GM21423 (cell line): ENCODE measurements around the gene LAMA4.
"Not testable (repeated sequence)": the region's sequence is repeated elsewhere in the genome, so short reads cannot be mapped to it uniquely, and the experiment has no call there.

Experiments
- ATAC-seq: cut with Tn5 transposase; IDR thresholded peaks from one replicate; pipeline ENCODE4 v1.9.1; 2021; ENCODE audit warnings: mild to moderate bottlenecking, moderate library complexity; ENCODE audit not compliant: unreplicated experiment

The LAMA4 gene

DNA sequence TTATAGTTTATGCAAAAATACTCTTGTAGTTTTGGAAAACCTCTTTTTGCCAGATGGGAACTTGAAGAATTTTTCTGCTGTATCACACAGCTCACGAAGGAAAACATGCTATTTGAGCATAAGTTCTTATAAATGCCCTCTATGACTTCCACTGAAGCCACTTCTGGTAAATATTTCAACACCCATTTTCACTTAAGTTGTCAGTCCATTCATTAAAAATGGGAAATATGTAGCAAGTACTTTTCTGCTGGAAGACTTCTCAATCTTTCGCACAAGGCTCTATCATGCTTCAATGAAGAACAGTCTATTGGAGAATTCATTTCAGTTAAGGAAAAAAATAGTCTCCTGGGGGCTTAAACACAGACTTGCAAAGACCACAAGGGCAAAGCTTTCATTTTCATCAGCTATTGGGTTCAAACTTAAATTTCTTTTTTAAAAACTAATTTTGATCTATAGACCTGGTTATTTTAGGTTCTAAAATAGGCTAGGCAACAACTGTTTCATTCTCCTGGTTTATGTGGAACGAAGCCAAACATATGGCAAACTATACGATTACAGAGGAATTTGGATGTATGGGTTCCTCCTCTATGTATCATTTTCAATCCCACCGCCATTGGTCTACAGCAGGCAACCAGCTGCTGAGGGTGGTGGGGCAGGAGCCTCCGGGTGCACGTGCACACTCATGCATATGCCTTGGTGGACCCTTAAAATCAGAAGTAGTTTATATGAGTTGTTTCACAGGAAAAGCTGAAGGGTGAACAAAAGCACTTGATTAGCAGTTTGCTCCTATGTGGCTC, 38.7 kb downstream of the LAMA4 start:
- ATAC-seq = no peak

DNA sequence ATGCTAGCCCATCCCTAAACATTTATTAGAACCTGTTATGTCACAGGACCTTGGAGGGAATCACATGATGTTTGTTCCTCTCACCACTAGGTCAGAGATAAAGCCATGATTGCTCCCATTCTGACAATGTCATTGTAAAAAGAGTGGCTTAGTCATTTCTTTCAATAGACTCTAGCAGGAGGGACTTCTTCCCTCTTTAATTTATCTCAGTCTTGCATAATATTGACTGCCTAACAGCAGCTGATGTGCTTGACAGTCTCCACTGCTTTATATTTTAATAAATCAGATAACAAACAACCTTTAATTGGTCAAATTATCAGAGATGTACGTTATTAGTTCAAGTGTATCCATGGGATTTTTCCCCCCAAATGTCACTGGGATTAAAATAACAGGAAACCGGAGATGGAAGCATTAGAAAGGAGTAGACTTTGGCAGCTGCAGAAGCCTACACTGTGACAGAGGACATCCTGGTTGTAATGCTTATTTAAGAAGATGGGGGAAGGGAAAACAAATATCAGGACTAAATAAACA, 39.6 kb downstream of the LAMA4 start:
- ATAC-seq = no peak

DNA sequence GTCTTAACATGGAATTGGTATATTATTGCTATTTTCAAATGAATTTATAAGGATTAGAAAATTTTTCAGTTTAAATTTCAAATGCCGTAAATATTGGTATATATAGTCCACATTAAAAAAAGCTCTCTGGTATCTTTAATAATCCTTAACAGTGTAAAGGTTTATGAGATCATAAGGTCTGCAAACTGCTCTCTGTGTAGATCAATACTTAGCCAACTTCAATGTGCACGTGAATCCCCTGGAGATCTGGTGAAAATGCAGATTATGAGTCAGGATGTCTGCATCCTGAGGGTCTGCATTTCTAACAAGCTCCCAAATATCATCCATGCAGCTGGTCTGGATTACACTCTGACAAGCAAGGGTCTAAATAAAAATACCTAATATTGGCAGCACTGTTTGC, 43.5 kb downstream of the LAMA4 start:
- no peak for ATAC-seq

DNA sequence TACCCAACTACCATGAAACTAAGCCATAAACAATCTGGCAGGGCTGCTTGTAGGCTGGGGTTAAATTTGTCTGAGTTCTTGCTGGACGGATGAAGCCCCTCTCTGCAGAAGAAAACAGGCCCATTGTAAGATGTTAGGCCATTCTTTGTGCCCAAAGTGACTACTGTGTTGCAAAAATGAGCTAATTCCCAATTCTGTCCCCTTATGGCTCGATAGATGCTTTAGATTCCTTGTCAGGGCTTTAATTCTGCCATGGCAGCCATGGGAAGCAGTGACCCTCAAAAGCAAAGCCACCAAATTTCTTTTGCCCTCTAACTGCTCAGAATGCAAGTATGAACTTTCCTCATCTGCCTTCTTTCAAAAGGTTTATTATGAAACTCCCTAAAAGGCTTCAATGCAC, 45.2 kb downstream of the LAMA4 start:
- no peak for ATAC-seq

DNA sequence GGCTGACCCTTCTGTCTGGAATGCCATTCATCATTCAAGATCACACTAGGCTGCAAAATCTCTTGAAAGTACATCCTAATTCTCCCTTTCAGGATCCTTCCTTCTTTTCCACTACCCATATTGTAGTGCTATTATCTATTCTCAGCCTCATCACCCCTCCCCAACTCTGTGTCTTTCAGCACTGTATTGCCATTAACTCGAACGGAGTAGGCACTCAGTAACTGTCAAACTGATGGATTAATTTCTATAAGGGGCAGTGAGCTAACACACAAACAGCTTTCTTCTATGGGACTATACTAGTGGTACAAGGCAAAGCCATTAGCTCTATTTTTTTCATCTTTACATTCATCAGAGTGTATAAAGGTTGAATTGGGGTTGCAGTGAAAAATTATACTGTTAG, 46.6 kb downstream of the LAMA4 start:
- ATAC-seq = no peak

DNA sequence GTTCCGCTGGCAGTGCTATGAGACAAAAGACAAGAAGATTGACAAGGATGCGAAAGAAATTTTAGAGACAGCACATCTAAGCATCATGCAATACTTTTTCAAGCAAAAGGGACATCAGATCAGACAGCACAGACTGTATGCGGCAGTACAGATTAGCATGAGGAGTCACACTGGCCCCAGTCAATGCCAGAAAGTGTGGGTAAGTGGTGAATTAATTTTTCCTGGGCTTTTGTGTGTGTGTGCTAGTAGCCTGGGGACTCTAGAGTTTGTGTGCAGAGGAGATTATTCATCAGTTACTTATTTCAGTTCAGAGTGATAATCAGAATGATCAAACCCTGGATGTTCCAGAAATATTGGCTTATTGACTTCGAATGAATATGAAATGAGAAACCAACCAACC, 47.2 kb downstream of the LAMA4 start:
- ATAC-seq = no peak

DNA sequence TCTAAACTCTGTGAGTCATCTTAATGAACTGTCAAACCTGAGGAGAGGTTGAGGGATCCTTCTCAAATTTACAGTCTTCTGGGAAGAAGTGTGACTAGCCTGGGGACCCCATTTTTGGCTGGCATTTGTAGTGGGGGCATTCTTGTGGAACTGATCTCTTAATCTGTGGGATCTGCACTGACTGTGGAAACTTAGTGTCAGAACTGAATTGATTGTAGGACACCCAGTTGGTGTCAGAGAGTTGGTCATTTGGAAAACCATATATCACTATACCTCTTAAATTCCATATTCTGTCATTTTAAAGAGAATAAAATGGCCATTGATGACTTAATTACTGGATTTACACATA, 48.3 kb downstream of the LAMA4 start:
- ATAC-seq = no peak

DNA sequence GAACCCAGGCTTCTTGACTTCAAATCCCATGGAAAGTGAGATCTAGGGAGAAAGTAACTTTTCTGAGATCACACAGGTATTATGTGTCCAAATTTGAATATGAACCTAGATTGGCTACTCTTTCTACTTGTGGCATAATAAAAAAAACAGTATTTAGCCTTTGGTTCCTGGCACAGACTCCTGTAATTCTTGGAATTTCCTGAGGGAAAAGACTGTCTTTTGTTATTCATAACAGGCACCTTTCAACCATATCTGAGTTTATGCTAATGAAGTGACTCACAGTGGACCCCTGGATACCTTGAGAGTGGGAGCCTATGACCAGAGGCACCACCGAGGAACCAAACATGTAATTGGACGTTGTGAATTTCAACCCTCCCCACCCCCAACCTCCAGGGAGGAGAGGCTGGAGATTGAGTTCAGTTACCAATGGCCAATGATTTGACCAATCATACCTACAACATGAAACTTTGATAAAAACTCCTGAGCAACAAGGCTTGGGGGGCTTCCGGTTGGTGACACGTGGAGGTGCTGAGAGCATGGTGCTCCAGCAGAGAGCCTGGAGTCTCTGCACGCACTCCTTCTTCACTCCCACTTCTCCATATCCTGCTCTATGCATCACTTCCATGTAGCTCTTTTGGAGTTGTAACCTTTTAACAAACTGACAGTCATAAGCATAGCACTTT, 48.8 kb downstream of the LAMA4 start:
- no peak for ATAC-seq

DNA sequence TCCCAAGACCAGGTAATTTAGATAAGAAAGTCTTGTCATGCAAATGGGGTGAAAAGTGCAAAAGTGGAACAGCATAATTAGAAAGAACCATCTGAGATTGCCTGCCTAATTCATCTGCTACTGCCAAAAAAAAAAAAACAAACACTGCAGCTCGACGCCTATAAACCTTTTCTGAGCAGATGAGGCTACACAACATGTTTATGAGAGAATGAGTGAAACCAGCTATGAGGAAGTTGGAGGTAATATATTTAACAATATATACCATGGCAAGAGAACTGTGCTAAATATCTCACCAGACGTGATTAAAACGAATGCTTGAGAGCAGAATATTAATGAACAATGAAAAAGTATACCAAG, 50.0 kb downstream of the LAMA4 start:
- ATAC-seq = no peak

DNA sequence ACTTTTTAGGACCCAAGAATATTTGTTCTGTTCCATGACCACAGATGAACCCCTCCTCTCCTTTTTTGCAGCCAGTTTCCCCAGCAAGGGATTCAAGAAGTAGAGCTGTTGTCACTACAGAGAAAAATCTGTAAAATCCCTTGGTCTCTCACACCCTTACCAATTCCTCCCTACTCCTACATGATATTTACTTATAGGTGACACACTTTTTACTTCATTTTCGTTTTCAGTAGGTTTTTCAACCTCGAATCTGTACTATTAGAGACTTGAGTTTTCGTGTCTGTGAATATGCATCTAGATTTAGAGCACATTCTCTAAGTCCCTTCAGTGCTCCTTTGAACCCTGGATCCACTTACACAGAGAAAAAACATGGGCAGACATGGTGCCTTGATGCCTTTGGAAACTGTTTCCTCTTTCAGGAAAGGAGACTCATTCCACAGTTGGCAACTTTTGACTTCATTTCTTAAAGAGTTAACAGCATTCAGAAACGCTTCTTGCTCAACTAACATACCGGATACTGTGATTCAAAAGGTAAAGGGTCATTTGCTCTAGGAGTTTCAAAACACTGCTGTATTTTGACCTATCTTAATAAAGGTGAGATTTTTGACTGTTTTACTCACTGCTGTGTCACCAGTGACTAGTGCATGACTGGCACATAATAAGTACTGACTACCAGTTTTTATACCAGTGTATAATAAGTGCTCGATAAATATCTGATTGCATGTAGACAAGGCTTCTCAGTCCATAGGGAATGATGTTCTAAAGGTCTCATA, 50.6 kb downstream of the LAMA4 start:
- peak; percentile 51 for ATAC-seq

DNA sequence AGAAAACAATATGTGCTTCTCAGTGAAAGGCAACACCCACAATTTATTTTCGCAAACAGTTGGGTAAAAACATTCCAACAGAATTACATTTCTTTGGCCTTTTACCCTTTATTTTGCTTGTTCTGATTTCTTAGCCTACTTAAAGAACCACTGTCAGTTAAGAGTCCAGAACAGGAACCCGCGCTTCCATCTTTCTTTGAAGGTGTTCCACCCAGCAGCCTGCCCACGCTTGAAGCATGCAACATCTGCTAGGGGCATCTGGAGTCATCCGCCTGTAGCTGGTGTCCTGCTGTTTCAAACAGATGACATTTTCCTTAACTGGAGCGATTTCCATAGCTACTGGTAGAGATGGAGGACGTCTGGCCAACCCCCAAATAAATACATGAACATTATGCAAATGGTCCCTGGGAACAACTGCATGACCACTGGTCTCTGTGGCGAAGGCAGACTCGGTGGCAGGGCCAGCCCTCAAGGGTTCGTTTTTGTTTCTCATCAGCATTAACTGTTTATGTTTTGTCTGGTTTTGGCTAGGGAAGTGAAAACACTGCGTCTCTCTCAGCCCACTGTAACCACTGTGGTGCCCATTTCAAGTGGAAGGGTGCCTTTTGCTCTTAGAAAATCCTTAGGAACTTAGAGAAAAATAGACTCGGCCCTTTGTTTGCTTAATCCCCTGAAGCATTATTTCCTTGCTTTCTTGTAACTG, 51.6 kb downstream of the LAMA4 start:
- ATAC-seq = peak; percentile 91

DNA sequence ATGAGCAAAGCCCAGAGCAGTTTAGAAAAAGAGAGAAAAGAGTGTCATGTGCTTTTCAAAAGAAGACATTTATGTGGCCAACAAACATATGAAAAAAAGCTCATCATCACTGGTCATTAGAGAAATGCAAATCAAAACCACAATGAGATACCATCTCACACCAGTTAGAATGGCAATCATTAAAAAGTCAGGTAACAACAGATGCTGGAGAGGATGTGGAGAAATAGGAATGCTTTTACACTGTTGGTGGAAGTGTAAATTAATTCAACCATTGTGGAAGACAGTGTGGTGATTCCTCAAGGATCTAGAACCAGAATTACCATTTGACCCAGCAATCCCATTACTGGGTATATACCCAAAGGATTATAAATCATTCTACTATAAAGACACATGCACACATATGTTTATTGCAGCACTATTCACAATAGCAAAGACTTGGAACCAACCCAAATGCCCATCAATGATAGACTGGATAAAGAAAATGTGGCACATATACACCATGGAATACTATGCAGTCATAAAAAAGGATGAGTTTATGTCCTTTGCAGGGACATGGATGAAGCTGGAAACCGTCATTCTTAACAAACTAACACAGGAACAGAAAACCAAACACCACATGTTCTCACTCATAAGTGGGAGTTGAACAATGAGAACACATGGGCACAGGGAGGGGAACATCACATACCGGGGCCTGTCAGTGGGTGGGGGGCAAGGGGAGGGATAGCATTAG, 54.0 kb downstream of the LAMA4 start:
- not testable (repeated sequence) for ATAC-seq

DNA sequence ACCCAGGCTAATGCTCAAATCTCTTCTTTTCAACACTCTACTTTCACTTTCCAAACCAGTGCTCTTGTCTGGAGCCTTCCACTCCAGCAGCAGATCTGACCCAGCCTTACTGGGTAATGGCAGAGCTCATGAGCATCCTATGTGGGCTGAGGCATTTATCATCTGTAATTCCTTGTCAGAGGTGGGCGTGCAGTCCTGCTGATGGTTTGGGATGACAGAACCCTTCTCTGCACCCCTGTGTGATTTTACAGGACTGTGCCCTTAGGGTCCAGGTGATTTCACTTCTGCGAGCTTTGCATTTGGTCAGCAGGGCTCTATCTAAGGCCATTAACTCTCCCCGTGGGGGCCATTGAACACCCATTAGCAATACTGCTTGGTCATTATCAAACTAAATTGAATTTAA, 55.4 kb downstream of the LAMA4 start:
- ATAC-seq = no peak

DNA sequence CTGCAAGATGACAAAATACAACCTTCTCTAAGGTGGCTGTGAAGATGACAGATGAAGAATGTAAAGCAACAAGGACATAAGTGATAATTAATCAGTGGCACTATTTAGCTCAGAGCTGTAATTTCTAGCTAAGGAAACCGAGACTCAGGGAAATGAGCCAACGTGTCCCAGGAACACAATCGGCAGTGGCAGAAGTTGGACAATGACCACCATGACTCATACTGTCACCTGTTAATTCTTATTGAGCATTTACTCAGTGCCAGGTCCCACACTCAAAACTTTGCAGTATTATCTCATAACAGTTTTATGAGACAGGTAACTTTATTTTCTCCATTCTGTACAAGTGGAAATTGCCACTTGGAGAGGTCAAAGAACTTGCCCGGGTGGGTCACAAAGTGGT, 55.8 kb downstream of the LAMA4 start:
- ATAC-seq = no peak

DNA sequence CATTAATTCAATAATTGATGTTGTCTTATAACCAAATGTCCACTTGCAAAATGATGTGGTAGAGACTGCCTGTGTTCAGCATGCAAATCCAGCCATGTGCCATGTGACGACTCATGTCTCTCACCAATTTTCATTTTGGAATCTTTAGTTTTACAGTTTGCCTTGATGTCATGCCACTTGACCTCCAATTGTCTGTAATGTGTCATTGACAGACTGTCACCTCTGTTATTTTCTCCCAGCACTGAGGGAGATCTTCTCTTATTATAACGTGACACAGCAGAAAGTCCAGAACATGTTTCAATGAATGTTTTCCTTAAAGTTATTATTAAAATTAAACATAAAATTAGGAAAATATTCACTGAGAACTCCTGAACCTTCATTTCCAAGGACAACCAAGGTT, 56.7 kb downstream of the LAMA4 start:
- no peak for ATAC-seq

DNA sequence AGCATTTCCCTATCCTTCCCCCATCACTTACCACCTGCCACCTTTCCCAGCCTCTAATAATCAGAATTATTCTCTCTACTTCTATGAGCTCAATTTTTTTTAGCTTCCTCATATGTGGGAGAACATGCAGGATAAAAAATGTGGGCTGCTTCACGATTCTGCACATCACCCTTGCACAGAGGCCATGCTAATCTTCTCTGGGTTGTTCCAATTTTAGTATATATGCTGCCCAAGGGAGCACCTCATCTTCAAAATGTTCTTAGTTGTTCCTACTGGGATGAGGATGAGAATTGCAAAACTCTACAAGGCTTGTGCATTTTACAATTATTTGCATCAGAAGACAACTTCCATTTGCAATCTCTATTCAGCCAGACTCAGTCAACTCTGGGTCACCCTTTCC, 58.1 kb downstream of the LAMA4 start:
- ATAC-seq = no peak

DNA sequence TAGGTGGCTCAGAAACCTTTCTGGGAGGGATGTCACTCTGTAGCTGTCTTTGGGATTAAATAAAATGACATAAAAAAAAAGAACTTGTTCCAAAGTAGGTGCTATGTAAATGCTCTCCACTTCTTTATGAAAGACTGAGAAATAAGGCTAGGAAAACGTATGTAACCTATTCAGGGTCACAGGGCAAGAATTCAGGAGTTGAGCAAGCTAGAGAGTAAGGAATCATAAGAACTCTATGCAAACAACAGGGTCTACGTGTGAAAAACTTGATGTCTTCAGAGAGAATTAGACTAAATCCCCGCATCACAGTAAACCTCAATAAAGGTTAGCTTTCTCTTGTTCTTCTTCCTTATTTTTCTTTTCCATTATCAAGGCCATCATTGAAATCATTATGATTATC, 59.2 kb downstream of the LAMA4 start:
- ATAC-seq = no peak

DNA sequence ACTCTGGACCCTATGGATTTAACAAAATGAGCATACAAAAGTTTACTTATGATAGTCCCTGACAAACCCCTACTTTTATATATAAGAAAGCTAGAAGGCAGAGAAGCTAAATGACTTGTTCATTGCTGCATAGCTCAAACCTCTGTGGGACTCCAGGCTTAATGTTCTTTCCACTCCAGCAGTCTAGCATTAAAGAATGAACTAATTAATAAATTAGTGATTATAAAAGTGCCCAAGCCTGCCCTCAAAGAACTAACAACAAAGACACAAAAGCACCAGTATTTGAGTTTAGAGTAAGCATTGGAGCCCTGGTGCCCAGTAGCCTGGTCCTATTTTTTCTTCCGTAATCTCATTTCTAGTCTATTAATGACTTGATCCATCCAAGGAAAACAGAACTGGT, 59.9 kb downstream of the LAMA4 start:
- ATAC-seq = no peak

DNA sequence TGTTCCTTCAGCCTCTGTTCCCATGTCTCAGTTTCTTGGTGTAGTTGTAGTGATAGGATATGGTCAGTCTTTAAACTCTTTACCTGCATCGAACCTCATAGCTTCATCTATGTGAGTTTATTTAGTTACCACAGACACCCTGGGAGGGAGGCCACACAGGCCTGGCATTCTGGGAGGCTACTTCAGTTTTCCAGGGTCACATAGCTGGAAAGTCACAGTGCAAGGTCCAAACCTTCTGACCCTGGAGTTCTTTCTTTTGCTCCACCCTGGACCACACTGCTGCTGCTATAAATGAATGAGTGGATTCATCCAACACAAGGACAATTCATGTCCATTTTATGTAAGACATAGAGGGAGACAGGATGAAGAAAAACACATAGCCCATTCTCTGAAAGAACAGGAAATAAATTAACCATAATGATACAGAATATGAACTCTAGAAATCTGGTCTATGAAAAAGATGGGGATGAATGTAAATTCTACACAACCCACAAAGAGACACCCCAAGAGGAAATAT, 60.8 kb downstream of the LAMA4 start:
- ATAC-seq = no peak

DNA sequence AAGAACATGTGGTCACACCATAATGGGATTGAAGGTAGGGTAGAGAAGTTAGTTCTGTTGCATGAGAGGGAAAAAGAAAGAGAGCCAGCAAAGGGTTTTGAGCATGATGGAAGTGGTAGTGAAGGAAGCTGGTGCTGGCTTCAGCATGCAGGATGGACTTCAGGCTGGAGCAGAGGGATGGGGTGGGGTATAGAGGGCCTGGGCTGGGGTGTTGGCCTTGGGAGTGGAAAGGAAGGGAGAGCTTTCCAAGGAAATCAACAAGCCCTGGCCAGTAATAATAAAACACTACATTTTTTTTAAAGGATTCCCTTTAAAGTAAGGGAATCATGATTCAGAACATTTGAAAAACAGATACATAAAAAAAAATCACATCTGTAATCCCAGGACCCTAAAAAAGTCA, 61.2 kb downstream of the LAMA4 start:
- ATAC-seq = no peak
